ENCODE data around the gene PPP5C. TPM values are rescaled to one million over a fixed set of nuclear protein-coding genes. Genes with fewer than 3 reads are reported as not detected.

Gene PPP5C
- polyA plus RNA-seq, 1 experiment, result 123 TPM

DNA sequence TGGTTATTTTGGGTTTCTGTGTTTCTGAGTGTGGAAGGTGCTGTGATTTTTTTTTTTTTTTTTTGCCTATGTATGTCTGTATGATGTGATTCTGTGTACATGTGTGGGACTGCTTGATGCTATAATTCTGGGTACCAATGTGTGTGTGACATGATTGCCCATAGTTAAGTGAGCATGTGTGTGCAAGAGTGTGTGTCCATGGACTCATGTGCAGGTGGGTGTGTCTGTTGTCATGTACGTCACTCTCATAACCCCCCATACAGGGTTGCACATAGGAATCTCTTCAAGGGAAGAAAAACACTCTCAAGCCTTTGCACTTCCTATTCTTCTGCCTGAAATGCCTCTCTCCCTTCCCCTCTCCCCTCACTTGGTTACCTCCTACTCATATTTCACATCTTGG lies 2.5 kb upstream of the PPP5C start:
- ChIA-PET POLR2A (no interaction called here), CTCF (no interaction called here)
- peaks cover 2% of the 10 kb centered on the region for H3K27me3 ChIP-seq (ENCODE audit: control insufficient read depth, insufficient read depth, low read length)

DNA sequence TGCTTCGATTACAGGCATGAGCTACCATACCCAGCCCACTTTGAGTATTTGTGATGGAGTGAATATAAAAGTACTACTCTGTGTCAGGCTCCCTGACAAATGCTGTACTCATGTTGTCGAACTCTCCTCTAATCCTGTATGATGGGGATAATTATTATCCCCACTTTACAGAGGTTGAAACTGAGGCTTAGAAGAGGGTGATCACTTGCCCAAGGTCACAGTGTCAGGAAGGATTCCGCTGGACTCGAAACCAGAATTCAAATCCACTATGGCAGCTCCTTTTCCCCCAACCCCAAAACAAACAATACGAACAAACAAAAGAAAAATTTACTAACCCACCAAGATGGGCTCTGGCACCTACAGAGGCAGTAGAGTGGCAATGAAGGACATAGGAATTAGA lies 1.7 kb upstream of the PPP5C start:
- CTCF ChIA-PET, result no interaction called here
- Histone ChIP-seq H3K4me3 (ENCODE audit: low read depth, low read length) (no peak overlapping the region), H3K36me3 (ENCODE audit: control insufficient read depth, insufficient read depth, low read length) (no peaks in the 10 kb centered on the region), H3K27me3 (ENCODE audit: control insufficient read depth, insufficient read depth, low read length) (peaks cover under 1% of the 10 kb centered on the region)
- TF ChIP-seq, protein P1, sequence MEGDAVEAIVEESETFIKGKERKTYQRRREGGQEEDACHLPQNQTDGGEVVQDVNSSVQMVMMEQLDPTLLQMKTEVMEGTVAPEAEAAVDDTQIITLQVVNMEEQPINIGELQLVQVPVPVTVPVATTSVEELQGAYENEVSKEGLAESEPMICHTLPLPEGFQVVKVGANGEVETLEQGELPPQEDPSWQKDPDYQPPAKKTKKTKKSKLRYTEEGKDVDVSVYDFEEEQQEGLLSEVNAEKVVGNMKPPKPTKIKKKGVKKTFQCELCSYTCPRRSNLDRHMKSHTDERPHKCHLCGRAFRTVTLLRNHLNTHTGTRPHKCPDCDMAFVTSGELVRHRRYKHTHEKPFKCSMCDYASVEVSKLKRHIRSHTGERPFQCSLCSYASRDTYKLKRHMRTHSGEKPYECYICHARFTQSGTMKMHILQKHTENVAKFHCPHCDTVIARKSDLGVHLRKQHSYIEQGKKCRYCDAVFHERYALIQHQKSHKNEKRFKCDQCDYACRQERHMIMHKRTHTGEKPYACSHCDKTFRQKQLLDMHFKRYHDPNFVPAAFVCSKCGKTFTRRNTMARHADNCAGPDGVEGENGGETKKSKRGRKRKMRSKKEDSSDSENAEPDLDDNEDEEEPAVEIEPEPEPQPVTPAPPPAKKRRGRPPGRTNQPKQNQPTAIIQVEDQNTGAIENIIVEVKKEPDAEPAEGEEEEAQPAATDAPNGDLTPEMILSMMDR (IDR thresholded peaks at IDR 0.05; ENCODE audit: insufficient read depth, low read depth, low read length), result no peak
- POLR2A ChIA-PET, result no interaction called here
- DNase-seq (ENCODE audit: low read depth), result no peak

More for the DNA sequence above, 2.5 kb upstream of the PPP5C start:
- Histone ChIP-seq H3K36me3 (ENCODE audit: control insufficient read depth, insufficient read depth, low read length) (no peaks in the 10 kb centered on the region), H3K4me3 (ENCODE audit: low read depth, low read length) (no peak overlapping the region)
- TF ChIP-seq, protein P1 (IDR thresholded peaks at IDR 0.05; ENCODE audit: insufficient read depth, low read depth, low read length), result no peak
- no peak for DNase-seq (ENCODE audit: low read depth)

- Histone ChIP-seq H3K4me3 (ENCODE audit: low read depth, low read length) (peak overlapping the region; percentile 100), H3K27me3 (ENCODE audit: control insufficient read depth, insufficient read depth, low read length) (no peaks in the 10 kb centered on the region; the same call in 1 of the 2 replicates), H3K36me3 (ENCODE audit: control insufficient read depth, insufficient read depth, low read length) (no peaks in the 10 kb centered on the region; the same call in 1 of the 2 replicates)
- ChIA-PET CTCF (interaction anchor here (0.6 to 1.6 kb wide), 11 partner anchors 10 to 269 kb away, joined by 3 to 8 read pairs (median 4); no protein-coding TSS in a partner anchor), POLR2A (interaction anchor here (0.5 kb wide), 1 partner anchor 196 kb away, joined by 6 read pairs; no protein-coding TSS in a partner anchor)
- no peak for DNase-seq (ENCODE audit: low read depth)
- TF ChIP-seq, protein P1 (IDR thresholded peaks at IDR 0.05; ENCODE audit: insufficient read depth, low read depth, low read length), result no peak
These were observed 641 bp downstream of the PPP5C start for GRCh38 chr19:46347572-46347883.

- no peaks in the 10 kb centered on the region for H3K27me3 ChIP-seq (ENCODE audit: control insufficient read depth, insufficient read depth, low read length)
- H3K4me3 ChIP-seq (ENCODE audit: low read depth, low read length), result peak overlapping the region; percentile 100
- ChIA-PET POLR2A (no interaction called here), CTCF (interaction anchor here (0.6 to 1.4 kb wide), 7 partner anchors 10 to 269 kb away, joined by 3 to 6 read pairs (median 3); no protein-coding TSS in a partner anchor)
- DNase-seq (ENCODE audit: low read depth), result no peak
- no peaks in the 10 kb centered on the region; the same call in 1 of the 2 replicates for H3K36me3 ChIP-seq (ENCODE audit: control insufficient read depth, insufficient read depth, low read length)
- TF ChIP-seq, protein P1 (IDR thresholded peaks at IDR 0.05; ENCODE audit: insufficient read depth, low read depth, low read length), result no peak
These were observed 1.1 kb downstream of the PPP5C start for GRCh38 chr19:46347985-46348384.

DNA sequence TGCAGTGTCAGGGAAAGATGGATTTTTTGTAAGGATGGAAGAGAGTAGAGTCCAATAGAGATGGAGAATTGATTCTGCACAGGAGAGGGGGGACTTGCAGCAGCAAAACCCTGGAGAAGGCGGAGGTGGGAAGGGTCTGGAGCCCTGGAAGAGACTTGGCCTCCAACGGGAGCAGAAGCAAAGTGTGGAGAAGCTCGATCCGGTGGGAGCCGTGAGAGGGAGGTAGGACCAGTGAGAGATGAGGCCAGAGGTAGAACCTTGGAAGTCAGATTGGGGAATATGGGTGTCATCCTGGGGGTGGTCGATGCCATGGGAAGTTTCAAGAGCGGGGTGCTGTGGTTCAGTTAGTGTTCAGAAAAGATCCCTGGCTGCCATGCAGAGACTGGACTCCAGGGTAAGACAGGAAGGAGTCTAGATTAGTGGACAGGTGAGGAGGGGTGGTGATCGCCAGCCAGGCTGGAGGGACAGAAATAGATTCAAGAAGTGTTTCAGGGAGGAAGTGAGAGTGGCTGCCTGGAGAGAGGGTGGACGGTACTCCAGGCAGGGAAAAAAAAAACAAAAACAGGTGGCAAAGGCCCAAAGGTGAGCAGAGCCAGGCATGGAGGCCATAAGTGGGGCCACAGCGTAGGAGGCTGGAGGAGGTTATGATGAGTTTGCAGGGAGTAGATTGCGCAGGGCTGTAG lies 2.6 kb downstream of the PPP5C start:
- peaks cover 8% of the 10 kb centered on the region for H3K36me3 ChIP-seq (ENCODE audit: control insufficient read depth, insufficient read depth, low read length)
- DNase-seq (ENCODE audit: low read depth), result no peak
- POLR2A ChIA-PET, result no interaction called here
- TF ChIP-seq, protein P1 (IDR thresholded peaks at IDR 0.05; ENCODE audit: insufficient read depth, low read depth, low read length), result no peak
- CTCF ChIA-PET, result interaction anchor here (1.0 kb wide), 1 partner anchor 54 kb away, joined by 3 read pairs; no protein-coding TSS in a partner anchor
- H3K4me3 ChIP-seq (ENCODE audit: low read depth, low read length), result no peak overlapping the region
- no peaks in the 10 kb centered on the region for H3K27me3 ChIP-seq (ENCODE audit: control insufficient read depth, insufficient read depth, low read length)

Measured in BJ (cell line).